HG03025 (cell line): ENCODE measurements around the gene USP3.

Experiments used
- ATAC-seq: cut with Tn5 transposase; IDR thresholded peaks from one replicate; pipeline ENCODE4 v1.9.1; 2021; ENCODE audit warnings: mild to moderate bottlenecking, moderate library complexity; ENCODE audit not compliant: unreplicated experiment, low FRiP score

USP3 gene

GRCh38 chr15:63638839-63639238, 134.4 kb downstream of the USP3 start:
- ATAC-seq, result no peak

GRCh38 chr15:63640146-63640545, 135.8 kb downstream of the USP3 start:
- no peak for ATAC-seq
